GM10248 (cell line): Measurements from ENCODE around the gene CCNI2.

ENCODE experiments used
- CTCF ChIA-PET: fragments of 300-600 bp; sonication (Branson Sonifier 250); formaldehyde crosslinking; extraction: SDS; loops from one replicate; lab custom pipeline; 2021; ENCODE audit warnings: antibody characterized with exemption; lab: Yijun Ruan, JAX
- POLR2A ChIA-PET: fragments of 350-650 bp; sonication (Branson Sonifier 250); formaldehyde crosslinking; extraction: SDS; loops from one replicate; lab custom pipeline; 2020; ENCODE audit warnings: antibody characterized with exemption; lab: Yijun Ruan, JAX
- DNase-seq: peaks from one replicate; pipeline ENCODE4 v3.0.0; 2012; ENCODE audit errors: extremely low spot score
- CTCF ChIP-seq: IDR thresholded peaks from 2 replicates; pipeline ENCODE4 v1.5.1; 2012; ENCODE audit warnings: mild to moderate bottlenecking, low read depth; ENCODE audit errors: extremely low read depth, missing control alignments, control extremely low read depth

CCNI2 gene

GRCh38 chr5:132737982-132738681, 9.1 kb upstream of the CCNI2 start:
- DNase-seq, result no peak
- ChIA-PET POLR2A (interaction anchor here (1.2 to 1.3 kb wide), 2 partner anchors 248 to 250 kb away, joined by 3 to 4 read pairs; partner anchors contain the start of gene IRF1), CTCF (interaction anchor here (0.6 to 4.2 kb wide), 12 partner anchors 9 to 82 kb away, joined by 3 to 20 read pairs (median 4); partner anchors contain the start of genes CCNI2 and IL13)
- TF ChIP-seq CTCF, result no peak

GRCh38 chr5:132739232-132739631, 8.0 kb upstream of the CCNI2 start:
- POLR2A ChIA-PET, result no interaction called here
- no peak for TF ChIP-seq CTCF
- CTCF ChIA-PET, result interaction anchor here (1.6 to 4.2 kb wide), 4 partner anchors 8 to 81 kb away, joined by 3 to 20 read pairs (median 10); partner anchors contain the start of gene CCNI2

GRCh38 chr5:132742158-132742557, 5.1 kb upstream of the CCNI2 start:
- DNase-seq, result no peak
- no peak for TF ChIP-seq CTCF
- ChIA-PET POLR2A (no interaction called here), CTCF (no interaction called here)

More at GRCh38 chr5:132739232-132739631, 8.0 kb upstream of the CCNI2 start:
- no peak for DNase-seq

- ChIA-PET POLR2A (no interaction called here), CTCF (no interaction called here)
- no peak for TF ChIP-seq CTCF
- no peak for DNase-seq
Measured at GRCh38 chr5:132742626-132743025, 4.6 kb upstream of the CCNI2 start.

DNA sequence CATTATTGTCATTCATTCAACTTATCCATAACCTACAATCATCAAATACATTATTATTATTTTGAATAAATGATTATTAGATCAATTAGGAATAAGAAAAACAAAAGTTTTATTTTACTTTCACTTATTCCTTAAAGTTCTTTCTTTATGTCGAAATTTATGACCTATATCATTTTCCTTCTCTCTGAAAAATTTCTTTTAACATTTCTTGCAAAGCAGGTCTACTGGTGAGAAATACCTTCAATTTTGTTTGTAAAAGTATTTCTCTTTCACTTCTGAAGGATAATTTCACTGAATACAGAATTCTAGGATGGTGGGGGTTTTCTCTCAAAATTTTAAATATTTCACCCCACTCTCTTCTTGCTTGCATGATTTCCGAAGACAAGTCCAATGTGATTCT, 2.6 kb upstream of the CCNI2 start:
- DNase-seq, result no peak
- no peak for TF ChIP-seq CTCF
- ChIA-PET POLR2A (no interaction called here), CTCF (interaction anchor here (1.3 kb wide), 1 partner anchor 76 kb away, joined by 4 read pairs; no protein-coding TSS in a partner anchor)

DNA sequence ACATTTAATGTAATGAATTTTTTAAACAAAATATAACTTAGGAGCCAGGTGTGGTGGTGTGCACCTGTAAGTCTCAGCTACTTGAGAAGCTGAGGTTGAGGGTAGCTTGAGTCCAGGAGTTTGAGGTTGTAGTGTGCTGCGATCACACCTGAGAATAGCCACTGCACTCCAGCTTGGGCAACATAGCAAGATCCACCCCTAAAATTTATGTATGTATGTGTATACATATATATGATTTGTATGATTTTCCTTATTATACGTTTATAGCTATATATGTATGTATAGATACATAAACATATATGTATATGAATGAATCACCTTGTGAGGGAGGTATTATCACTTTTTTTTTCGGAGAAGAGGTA, 653 bp upstream of the CCNI2 start:
- POLR2A ChIA-PET, result interaction anchor here (0.6 to 1.1 kb wide), 2 partner anchors 10 to 84 kb away, joined by 3 read pairs; no protein-coding TSS in a partner anchor
- TF ChIP-seq CTCF, result no peak
- DNase-seq, result no peak
- CTCF ChIA-PET, result interaction anchor here (0.9 to 3.3 kb wide), 13 partner anchors 8 to 165 kb away, joined by 3 to 20 read pairs (median 5); partner anchors contain the start of gene KIF3A
